Activated CD4-positive, alpha-beta T cell treated with anti-CD3 and anti-CD28 coated beads, Interleukin-2, amount 10 ng/mL, durations not matched to agents 7 days and 5 days (primary cell): ENCODE measurements around the gene PHYHIPL. TPM values are rescaled to one million over a fixed set of nuclear protein-coding genes. Genes with fewer than 3 reads are reported as not detected.
"Not testable (repeated sequence)": the region's sequence is repeated elsewhere in the genome, so short reads cannot be mapped to it uniquely, and the experiment has no call there.

Experiments
- CTCF ChIA-PET: fragments of 350-600 bp; sonication (Branson Sonifier 250); formaldehyde crosslinking; loops from one replicate; lab custom pipeline; 2021; ENCODE audit warnings: antibody characterized with exemption; lab: Charles Lee
- POLR2A ChIA-PET: fragments of 350-600 bp; sonication (Branson Sonifier 250); formaldehyde crosslinking; loops from one replicate; lab custom pipeline; 2021; ENCODE audit warnings: antibody characterized with exemption; lab: Charles Lee
- DNase-seq: peaks from one replicate; pipeline ENCODE4 v3.0.0-alpha.2; 2020
- H3K27ac Mint-ChIP-seq: one replicate; pipeline ENCODE4 v1.8.0; 2021; ENCODE audit warnings: mild to moderate bottlenecking, moderate library complexity, mixed read lengths
- H3K27me3 Mint-ChIP-seq: one replicate; pipeline ENCODE4 v1.8.0; 2021; ENCODE audit warnings: mixed read lengths
- H3K36me3 Mint-ChIP-seq: one replicate; pipeline ENCODE4 v1.8.0; 2021; ENCODE audit warnings: low read depth, mixed read lengths
- H3K4me1 Mint-ChIP-seq: one replicate; pipeline ENCODE4 v1.8.0; 2021; ENCODE audit warnings: mixed read lengths
- H3K4me3 Mint-ChIP-seq: one replicate; pipeline ENCODE4 v1.8.0; 2021; ENCODE audit warnings: mild to moderate bottlenecking, moderate library complexity, mixed read lengths
- H3K9me3 Mint-ChIP-seq: one replicate; pipeline ENCODE4 v1.8.0; 2021; ENCODE audit warnings: mixed read lengths
- total RNA-seq, 2 experiments: library from RNA; stranded (reverse); gene quantifications; one replicate each; pipeline ENCODE4 v1.2.3, GENCODE V29; 2021

Gene PHYHIPL
- total RNA-seq, 2 experiments from 2014 or later = not detected

DNA sequence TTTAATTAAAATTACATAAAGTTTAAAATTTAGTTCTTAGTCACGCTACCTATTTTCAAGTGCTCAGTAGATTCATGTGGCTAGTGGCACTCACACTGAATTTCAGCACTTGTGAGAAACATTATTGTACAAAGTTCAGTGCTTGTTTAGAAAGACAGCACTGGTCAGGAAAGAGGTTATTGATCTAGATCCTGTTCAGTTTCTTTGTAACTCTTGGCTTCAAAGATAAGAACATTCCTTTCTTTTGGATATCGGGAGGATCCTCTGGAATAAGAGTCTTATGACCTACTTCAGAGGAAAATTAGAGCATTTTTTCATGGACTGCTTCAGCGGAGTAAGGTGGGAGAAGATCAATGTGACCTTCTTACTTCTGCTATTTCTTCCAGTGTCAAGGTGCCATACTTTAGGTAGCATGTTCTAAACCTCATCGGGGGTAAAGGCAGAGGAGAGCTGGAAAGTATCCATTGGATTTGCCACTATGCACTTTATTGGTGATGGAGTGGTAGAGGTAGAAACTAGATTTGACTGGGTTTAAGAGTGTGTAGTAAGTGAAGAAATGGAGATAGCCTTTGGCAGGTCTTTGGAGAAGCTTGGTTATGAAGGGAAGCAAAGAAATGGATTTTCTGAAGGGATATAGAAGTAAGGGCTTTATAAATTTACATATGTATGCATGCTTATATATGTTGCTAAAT, 39.9 kb downstream of the PHYHIPL start:
- Mint-ChIP-seq H3K27me3 (no peaks in the 10 kb centered on the region), H3K4me3 (no peak overlapping the region), H3K9me3 (no peaks in the 10 kb centered on the region), H3K4me1 (no peaks in the 10 kb centered on the region), H3K27ac (no peak overlapping the region), H3K36me3 (no peaks in the 10 kb centered on the region)
- ChIA-PET CTCF (no interaction called here), POLR2A (no interaction called here)
- no peak for DNase-seq

DNA sequence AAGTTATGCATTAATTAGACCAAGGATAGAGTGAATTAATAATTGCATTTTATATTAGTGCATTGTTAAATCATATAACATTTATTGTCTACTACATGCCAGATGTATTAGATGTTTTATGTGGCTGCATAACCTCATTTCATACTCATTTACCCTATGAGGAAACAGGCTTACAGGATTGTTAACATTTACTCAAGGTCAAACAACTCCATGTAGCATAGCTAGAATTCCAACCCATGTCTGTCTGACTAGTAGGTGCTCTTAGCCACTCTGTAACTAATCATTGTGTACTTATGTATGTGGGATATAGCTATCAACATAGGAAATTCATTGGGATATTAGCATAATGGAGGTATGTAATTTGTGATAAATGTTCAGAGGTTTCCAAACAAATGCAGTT, 46.3 kb downstream of the PHYHIPL start:
- H3K36me3 Mint-ChIP-seq = no peaks in the 10 kb centered on the region
- H3K27me3 Mint-ChIP-seq = no peaks in the 10 kb centered on the region
- H3K9me3 Mint-ChIP-seq = no peaks in the 10 kb centered on the region
- CTCF ChIA-PET = no interaction called here
- H3K27ac Mint-ChIP-seq = no peak overlapping the region
- no peak overlapping the region for H3K4me3 Mint-ChIP-seq
- H3K4me1 Mint-ChIP-seq = no peaks in the 10 kb centered on the region
- POLR2A ChIA-PET = no interaction called here
- DNase-seq = no peak

DNA sequence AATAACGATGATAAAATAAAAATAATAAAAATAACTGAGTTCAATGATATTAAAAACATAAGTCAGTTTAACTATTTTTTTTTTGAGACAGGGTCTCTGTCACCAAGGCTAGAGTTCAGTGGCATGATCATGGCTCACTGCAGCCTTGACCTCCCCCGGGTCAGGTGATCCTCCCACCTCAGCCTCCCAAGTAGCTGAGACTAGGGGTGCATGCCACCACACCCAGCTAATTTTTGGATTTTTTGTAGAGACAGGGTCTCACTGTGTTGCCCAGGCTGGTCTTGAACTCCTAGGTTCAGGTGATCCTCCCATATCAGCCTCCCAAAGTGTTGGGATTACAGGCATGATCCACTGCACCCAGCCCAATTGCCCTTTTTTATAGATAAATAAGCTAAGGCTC, 47.2 kb downstream of the PHYHIPL start:
- H3K9me3 Mint-ChIP-seq, CTCF ChIA-PET, H3K27me3 Mint-ChIP-seq, H3K4me3 Mint-ChIP-seq, DNase-seq, H3K27ac Mint-ChIP-seq, POLR2A ChIA-PET, H3K4me1 Mint-ChIP-seq, H3K36me3 Mint-ChIP-seq: not testable (repeated sequence)

DNA sequence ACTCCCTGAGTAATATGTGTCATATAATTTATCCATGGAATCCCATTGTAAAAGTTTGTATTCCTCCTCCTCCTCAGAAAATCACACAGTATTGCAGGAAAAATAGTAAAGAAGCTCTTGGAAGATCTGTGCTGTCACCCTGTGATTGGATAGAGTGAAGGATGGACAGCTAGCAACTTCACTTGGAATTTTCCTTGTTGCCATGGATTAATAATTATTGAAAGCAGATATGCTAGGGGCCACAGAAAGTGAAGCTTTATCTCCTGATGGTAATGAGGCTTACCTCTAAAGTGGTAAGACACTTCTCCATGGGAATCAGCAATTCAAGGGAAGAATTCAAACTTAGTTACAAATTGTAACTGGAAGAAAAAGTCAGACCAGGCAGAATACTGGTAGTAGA, 48.8 kb downstream of the PHYHIPL start:
- Mint-ChIP-seq H3K36me3 (no peaks in the 10 kb centered on the region), H3K27me3 (no peaks in the 10 kb centered on the region), H3K27ac (no peak overlapping the region), H3K4me3 (no peak overlapping the region), H3K4me1 (no peaks in the 10 kb centered on the region), H3K9me3 (no peaks in the 10 kb centered on the region)
- DNase-seq = no peak
- ChIA-PET POLR2A (no interaction called here), CTCF (no interaction called here)

DNA sequence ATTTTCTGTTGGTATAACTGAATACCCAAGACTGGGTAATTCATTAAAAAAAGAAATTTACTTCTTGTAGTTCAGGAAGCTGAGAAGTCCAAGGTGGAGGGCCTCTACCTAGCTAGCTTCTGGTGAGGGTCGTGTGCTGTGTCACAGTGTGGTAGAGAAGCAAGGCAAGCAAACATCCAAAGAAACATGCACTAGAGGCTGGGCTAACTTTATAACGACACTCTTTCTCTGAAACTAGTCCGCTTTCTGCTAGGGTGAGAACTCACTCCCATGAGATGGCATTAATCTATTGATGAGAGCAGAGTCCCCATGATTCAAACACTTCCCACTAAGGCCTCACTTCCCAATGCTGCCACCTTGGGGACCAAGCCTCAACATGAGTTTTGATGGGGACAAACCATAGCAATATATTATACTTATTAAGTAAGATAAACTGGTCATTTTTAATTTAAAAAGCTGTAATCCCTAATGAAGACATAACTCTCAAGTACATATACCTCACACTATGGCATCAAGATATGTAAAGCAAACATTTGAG, 50.8 kb downstream of the PHYHIPL start:
- ChIA-PET CTCF (no interaction called here), POLR2A (no interaction called here)
- DNase-seq = no peak
- Mint-ChIP-seq H3K9me3 (no peaks in the 10 kb centered on the region), H3K36me3 (no peaks in the 10 kb centered on the region), H3K4me1 (no peaks in the 10 kb centered on the region), H3K27me3 (no peaks in the 10 kb centered on the region), H3K27ac (no peak overlapping the region), H3K4me3 (no peak overlapping the region)

DNA sequence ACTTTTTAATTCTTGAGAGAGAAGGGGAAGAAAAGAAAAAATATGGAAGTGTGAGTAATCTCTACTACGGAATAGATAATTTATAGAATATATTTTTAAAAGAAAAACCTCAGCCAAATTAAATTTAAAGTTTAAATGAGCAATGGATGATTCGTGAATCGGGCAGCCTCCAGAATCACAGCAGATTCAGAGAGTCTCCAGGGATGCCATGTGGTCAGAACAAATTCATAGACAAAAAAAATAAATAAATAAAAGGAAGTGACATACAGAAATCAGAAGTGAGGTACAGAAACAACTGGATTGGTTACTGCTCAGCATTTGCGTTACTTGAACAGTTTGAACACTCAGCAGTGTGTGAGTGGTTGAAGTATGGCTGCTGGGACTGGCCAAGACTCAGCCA, 53.0 kb downstream of the PHYHIPL start:
- H3K9me3 Mint-ChIP-seq = no peaks in the 10 kb centered on the region
- H3K4me3 Mint-ChIP-seq = no peak overlapping the region
- H3K4me1 Mint-ChIP-seq = no peaks in the 10 kb centered on the region
- POLR2A ChIA-PET = no interaction called here
- DNase-seq = no peak
- CTCF ChIA-PET = no interaction called here
- no peak overlapping the region for H3K27ac Mint-ChIP-seq
- no peaks in the 10 kb centered on the region for H3K36me3 Mint-ChIP-seq
- H3K27me3 Mint-ChIP-seq = no peaks in the 10 kb centered on the region

DNA sequence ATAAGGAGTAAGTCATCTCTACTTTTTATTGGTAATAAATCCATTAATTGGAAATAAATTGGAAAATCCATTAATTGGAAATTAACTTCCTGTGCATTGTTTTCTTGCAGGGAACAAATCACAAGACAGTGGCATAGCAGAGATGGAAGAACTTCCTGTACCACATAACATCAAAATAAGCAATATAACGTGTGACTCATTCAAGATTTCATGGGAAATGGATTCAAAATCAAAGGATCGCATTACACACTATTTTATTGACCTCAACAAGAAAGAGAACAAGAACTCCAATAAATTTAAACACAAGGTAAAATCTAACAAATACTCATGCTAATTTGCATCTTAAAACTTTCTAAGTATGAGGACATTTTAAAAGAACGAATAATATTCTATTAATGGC, 57.8 kb downstream of the PHYHIPL start:
- Mint-ChIP-seq H3K27ac (no peak overlapping the region), H3K4me3 (no peak overlapping the region), H3K9me3 (no peaks in the 10 kb centered on the region), H3K27me3 (no peaks in the 10 kb centered on the region), H3K4me1 (no peaks in the 10 kb centered on the region), H3K36me3 (no peaks in the 10 kb centered on the region)
- CTCF ChIA-PET = no interaction called here
- POLR2A ChIA-PET = no interaction called here
- DNase-seq = no peak

DNA sequence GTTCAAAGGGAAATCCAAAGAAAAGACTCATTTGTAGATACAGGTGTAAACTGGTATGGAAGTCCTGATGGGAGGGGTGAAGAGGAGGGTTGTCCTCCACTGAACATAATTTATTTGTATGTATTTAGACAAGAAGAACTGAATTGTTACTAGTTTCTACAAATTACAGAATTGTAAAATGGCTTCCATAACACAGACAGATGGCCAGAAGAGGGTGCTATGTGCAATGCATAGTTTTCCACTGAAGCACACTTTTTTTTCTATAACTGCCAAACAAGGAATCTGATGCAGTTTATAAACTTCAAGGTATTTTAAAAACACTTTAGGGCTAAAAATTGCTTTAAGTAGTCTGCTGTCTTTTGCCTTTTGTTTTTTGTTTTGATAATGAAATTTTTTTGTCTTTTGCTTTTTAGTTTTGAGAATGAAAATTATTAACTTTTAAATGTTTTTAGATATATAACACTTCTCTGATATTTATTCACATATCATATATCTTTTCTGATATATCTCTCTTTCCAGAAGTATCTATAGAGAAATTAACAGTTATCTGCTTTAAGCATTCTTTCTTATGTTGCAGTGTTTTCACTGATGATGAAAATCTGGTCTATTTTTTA, 58.5 kb downstream of the PHYHIPL start:
- no peak overlapping the region for H3K27ac Mint-ChIP-seq
- POLR2A ChIA-PET = no interaction called here
- H3K27me3 Mint-ChIP-seq = no peaks in the 10 kb centered on the region
- no peaks in the 10 kb centered on the region for H3K4me1 Mint-ChIP-seq
- DNase-seq = no peak
- CTCF ChIA-PET = no interaction called here
- H3K9me3 Mint-ChIP-seq = no peaks in the 10 kb centered on the region
- H3K4me3 Mint-ChIP-seq = no peak overlapping the region
- no peaks in the 10 kb centered on the region for H3K36me3 Mint-ChIP-seq

DNA sequence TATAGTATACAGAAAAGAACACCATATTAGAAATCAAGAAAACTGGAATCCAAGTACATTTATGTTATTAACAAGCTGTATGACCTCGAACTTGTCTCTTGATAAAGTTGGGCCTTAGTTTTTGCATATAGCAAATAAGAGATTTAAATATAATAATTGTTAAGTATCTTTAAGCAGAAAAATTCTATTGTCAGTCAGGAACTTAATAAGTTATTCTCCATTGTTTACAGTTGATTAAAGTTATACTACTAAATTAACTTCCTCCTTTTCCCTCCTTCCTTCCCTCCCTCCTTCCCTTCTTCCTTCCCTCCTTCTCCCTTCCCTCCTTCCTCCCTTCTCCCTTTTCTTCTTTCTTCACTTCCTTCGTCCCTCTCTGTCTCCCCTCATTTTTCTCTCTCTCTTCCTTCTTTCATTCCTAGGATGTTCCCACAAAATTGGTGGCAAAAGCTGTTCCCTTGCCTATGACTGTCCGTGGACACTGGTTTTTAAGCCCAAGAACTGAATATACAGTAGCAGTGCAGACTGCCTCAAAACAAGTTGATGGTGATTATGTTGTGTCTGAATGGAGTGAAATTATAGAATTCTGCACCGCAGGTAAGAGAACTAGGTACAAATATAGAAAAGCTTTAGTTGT, 59.7 kb downstream of the PHYHIPL start:
- ChIA-PET POLR2A (no interaction called here), CTCF (no interaction called here)
- Mint-ChIP-seq H3K9me3 (no peaks in the 10 kb centered on the region), H3K4me1 (no peaks in the 10 kb centered on the region), H3K4me3 (no peak overlapping the region), H3K27ac (no peak overlapping the region), H3K36me3 (no peaks in the 10 kb centered on the region), H3K27me3 (no peaks in the 10 kb centered on the region)
- DNase-seq = no peak

DNA sequence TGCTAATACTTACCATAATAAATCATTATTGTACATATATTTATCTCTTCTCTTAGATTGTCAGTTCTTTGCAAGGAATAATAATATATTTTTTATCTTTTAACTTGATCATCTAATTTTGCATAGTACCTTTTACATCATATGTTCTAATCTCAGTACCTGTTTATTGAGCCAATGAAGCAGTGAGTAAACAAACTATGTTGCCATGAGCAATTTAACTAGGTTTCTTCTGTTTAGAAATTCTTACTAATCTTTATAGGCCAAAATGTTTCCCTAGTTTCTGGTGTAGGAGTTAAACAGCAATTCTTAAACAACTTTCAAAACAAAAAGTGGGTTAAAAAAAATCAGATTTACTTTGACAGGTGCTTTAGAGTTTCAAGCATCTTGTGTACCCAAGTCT, 61.3 kb downstream of the PHYHIPL start:
- Mint-ChIP-seq H3K36me3 (no peaks in the 10 kb centered on the region), H3K4me1 (no peaks in the 10 kb centered on the region), H3K4me3 (no peak overlapping the region), H3K27ac (no peak overlapping the region), H3K27me3 (no peaks in the 10 kb centered on the region), H3K9me3 (no peaks in the 10 kb centered on the region)
- ChIA-PET CTCF (no interaction called here), POLR2A (no interaction called here)
- DNase-seq = no peak

DNA sequence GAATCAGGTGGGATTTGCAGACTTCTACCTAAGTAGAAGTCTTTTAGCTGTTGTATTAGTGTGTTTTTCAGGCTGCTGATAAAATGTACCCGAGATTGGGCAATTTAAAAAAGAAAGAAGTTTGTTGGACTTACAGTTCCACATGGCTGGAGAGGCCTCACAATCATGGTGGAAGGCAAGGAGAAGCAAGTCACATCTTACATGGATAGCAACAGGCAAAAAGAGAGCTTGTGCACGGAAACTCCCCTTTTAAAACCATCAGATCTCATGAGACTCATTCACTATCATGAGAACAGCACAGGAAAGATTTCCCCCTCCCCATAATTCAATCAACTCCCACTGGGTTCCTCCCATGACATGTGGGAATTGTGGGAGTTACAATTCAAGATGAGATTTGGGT, 62.7 kb downstream of the PHYHIPL start:
- H3K9me3 Mint-ChIP-seq, H3K4me3 Mint-ChIP-seq, POLR2A ChIA-PET, CTCF ChIA-PET, H3K36me3 Mint-ChIP-seq, H3K27me3 Mint-ChIP-seq, DNase-seq, H3K4me1 Mint-ChIP-seq, H3K27ac Mint-ChIP-seq: not testable (repeated sequence)

DNA sequence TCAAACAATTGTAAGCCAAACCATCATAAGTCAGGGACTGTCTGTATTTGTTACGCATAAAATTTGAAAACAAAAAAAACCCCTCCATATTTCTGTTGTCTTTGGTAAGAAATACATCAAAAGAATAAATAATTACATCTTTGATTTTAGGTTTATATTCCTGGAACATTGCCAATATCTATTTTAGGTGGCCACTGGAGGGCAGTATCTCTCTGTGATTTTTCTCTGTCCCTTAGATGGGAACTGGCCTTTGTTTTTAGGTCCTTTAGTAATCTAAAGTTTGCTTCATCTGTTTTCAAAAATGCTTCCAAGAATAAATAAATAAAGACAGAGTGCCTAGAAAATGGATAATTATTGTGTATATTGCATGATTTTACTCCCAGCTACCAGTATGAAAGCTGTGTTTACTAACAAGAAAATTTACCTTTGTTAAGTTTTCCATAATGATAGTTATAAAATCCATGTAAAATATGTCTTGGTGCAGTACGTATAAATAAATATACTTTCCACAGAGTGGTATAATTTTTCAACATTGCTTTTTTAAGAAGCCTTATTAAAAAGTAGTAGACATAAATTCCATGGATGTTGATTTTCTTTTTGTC, 64.2 kb downstream of the PHYHIPL start:
- Mint-ChIP-seq H3K27me3 (no peaks in the 10 kb centered on the region), H3K4me3 (no peak overlapping the region), H3K27ac (no peak overlapping the region), H3K36me3 (no peaks in the 10 kb centered on the region), H3K9me3 (no peaks in the 10 kb centered on the region), H3K4me1 (no peaks in the 10 kb centered on the region)
- ChIA-PET CTCF (no interaction called here), POLR2A (no interaction called here)
- no peak for DNase-seq

DNA sequence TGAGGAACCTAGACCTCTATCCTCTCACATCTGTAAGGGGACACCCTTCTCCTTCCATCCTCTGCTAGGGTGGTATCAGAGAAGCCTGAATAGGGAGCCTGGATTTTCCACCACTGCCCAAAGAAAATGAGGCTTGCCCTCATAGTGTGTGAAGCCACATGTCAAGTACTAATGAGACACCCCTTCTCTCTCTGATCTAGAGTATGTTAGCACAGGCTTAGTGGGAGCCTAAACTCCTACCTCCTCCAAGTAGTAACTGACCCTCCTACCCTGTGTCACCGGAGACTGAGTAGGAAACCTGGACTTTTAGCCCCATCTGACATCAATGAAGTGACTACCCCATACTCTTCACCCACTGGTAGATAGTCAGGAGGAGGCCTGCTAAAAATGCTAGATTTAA, 65.6 kb downstream of the PHYHIPL start:
- no peaks in the 10 kb centered on the region for H3K27me3 Mint-ChIP-seq
- H3K4me3 Mint-ChIP-seq = no peak overlapping the region
- H3K27ac Mint-ChIP-seq = no peak overlapping the region
- no peaks in the 10 kb centered on the region for H3K9me3 Mint-ChIP-seq
- ChIA-PET CTCF (no interaction called here), POLR2A (no interaction called here)
- no peaks in the 10 kb centered on the region for H3K4me1 Mint-ChIP-seq
- no peaks in the 10 kb centered on the region for H3K36me3 Mint-ChIP-seq
- DNase-seq = no peak
